ENCODE results near the gene PGGHG.

DNA sequence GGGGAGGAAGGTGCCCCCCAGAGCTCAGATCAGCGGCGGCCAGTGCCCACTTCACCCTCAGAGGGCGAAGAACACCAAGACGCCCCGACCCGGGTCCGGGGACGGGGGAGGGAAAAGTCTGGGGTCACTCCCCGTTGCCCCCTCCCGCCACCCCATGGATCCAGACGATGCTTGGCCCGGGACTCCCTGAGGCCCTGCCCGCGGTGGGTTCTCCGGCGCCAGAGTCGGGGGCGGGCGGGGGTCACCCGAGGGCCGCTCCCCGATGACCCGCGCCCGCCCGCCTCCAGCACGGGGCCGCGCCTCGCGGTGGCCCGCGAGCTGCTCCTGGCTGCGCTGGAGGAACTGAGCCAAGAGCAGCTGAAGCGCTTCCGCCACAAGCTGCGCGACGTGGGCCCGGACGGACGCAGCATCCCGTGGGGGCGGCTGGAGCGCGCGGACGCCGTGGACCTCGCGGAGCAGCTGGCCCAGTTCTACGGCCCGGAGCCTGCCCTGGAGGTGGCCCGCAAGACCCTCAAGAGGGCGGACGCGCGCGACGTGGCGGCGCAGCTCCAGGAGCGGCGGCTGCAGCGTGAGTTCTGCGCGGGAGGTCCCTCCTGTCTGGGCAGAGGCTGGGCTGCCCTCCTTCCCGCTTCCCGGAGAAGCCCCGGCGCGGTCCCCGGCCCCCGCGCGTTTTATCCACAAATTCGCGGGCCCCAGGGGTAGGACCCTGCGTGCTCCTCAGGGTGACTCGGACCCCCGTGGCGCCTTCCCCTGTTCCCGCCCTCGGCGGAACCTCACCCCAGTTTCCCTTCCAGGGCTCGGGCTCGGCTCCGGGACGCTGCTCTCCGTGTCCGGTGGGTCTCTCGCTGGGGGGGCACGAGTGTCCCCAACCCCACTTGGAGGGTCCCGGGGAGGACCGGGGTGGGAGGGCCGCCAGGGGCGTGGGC is 9.6 kb upstream of the PGGHG start:
- TF ChIP-seq, protein P1, sequence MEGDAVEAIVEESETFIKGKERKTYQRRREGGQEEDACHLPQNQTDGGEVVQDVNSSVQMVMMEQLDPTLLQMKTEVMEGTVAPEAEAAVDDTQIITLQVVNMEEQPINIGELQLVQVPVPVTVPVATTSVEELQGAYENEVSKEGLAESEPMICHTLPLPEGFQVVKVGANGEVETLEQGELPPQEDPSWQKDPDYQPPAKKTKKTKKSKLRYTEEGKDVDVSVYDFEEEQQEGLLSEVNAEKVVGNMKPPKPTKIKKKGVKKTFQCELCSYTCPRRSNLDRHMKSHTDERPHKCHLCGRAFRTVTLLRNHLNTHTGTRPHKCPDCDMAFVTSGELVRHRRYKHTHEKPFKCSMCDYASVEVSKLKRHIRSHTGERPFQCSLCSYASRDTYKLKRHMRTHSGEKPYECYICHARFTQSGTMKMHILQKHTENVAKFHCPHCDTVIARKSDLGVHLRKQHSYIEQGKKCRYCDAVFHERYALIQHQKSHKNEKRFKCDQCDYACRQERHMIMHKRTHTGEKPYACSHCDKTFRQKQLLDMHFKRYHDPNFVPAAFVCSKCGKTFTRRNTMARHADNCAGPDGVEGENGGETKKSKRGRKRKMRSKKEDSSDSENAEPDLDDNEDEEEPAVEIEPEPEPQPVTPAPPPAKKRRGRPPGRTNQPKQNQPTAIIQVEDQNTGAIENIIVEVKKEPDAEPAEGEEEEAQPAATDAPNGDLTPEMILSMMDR (conservative IDR thresholded peaks at IDR 0.05; ENCODE audit: low read depth, low read length), result no peak
- no peak for TF ChIP-seq EZH2 (IDR thresholded peaks at IDR 0.05; ENCODE audit: low read length, unreplicated experiment)

Data from PC-3 (cell line).